H1 (cell line): ENCODE results near the gene KLK12.

Experiments used
- ASH2L ChIP-seq: fragments of 200-600, 300-600 bp; sonication (generic); IDR thresholded peaks from one replicate; pipeline ENCODE4 v1.7.1; 2017; ENCODE audit warnings: low read length
- CHD1 ChIP-seq: IDR thresholded peaks from 2 replicates; pipeline ENCODE4 v1.6.1; 2012; ENCODE audit warnings: low read depth, low read length, improper control_type of control experiment
- EZH2 ChIP-seq: fragments of 200-600 bp; sonication (generic); IDR thresholded peaks from 2 replicates; pipeline ENCODE4 v1.7.1; 2012; ENCODE audit warnings: low read depth, mild to moderate bottlenecking, moderate library complexity, low read length, inconsistent platforms; ENCODE audit not compliant: severe bottlenecking
- FOSL1 ChIP-seq: IDR thresholded peaks from 2 replicates; pipeline ENCODE4 v1.6.1; 2011; ENCODE audit warnings: mild to moderate bottlenecking, low read depth, low read length, moderate library complexity; ENCODE audit not compliant: insufficient read depth
- GTF2F1 ChIP-seq: IDR thresholded peaks from 2 replicates; pipeline ENCODE4 v1.6.1; 2012; ENCODE audit warnings: low read depth, low read length, improper control_type of control experiment, borderline replicate concordance
- POLR2A ChIP-seq, 2 experiments: IDR thresholded peaks; 1 replicate in 1 of 2; 2 replicates in 1 of 2; pipeline ENCODE4 v1.6.1; 2011; ENCODE audit warnings: low read depth in 2 of 2, low read length in 2 of 2, mild to moderate bottlenecking in 2 of 2; ENCODE audit errors: control extremely low read depth in 1 of 2
- POLR2AphosphoS5 ChIP-seq: IDR thresholded peaks from 2 replicates; pipeline ENCODE4 v1.6.1; 2011; ENCODE audit warnings: low read depth, low read length
- RAD21 ChIP-seq, 2 experiments: IDR thresholded peaks in 1 of 2; conservative IDR thresholded peaks in 1 of 2; 2 replicates each; pipeline ENCODE4 v1.6.1; 2011; ENCODE audit warnings: low read depth in 2 of 2, low read length in 2 of 2, improper control_type of control experiment in 1 of 2, inconsistent platforms in 1 of 2, mild to moderate bottlenecking in 1 of 2, moderate library complexity in 1 of 2
- RNF2 ChIP-seq: fragments of 200-900, 300-1000 bp; sonication (generic); IDR thresholded peaks from 2 replicates; pipeline ENCODE4 v1.7.1; 2016; ENCODE audit warnings: borderline replicate concordance, low read depth, mild to moderate bottlenecking, antibody characterized with exemption, low read length; ENCODE audit not compliant: poor library complexity, severe bottlenecking; ENCODE audit errors: missing control alignments
- SIN3A ChIP-seq, 2 experiments: IDR thresholded peaks in 1 of 2; conservative IDR thresholded peaks in 1 of 2; 2 replicates each; pipeline ENCODE4 v1.6.1; 2011 to 2012; ENCODE audit warnings: low read length in 2 of 2, improper control_type of control experiment in 1 of 2, low read depth in 1 of 2, mild to moderate bottlenecking in 1 of 2
- ZNF274 ChIP-seq: IDR thresholded peaks from 2 replicates; pipeline ENCODE4 v1.7.0; 2012; ENCODE audit warnings: low read length, borderline replicate concordance; ENCODE audit errors: extremely low read depth
- TF ChIP-seq, protein P1 (sequence below), 3 experiments: IDR thresholded peaks; 1 replicate in 2 of 3; 2 replicates in 1 of 3; pipeline versions ENCODE4 v1.5.1 to v1.6.1; 2011; ENCODE audit warnings: low read length in 3 of 3, mild to moderate bottlenecking in 3 of 3, inconsistent platforms in 2 of 3, low read depth in 1 of 3, moderate library complexity in 1 of 3; ENCODE audit not compliant: insufficient read depth in 1 of 3; ENCODE audit errors: control extremely low read depth in 1 of 3
- TF ChIP-seq, protein P2 (sequence below): IDR thresholded peaks from 2 replicates; pipeline ENCODE4 v1.6.1; 2011; ENCODE audit warnings: low read length, improper control_type of control experiment
- TF ChIP-seq, protein P3 (sequence below): IDR thresholded peaks from 2 replicates; pipeline ENCODE4 v1.6.1; 2012; ENCODE audit warnings: inconsistent platforms

DNA sequence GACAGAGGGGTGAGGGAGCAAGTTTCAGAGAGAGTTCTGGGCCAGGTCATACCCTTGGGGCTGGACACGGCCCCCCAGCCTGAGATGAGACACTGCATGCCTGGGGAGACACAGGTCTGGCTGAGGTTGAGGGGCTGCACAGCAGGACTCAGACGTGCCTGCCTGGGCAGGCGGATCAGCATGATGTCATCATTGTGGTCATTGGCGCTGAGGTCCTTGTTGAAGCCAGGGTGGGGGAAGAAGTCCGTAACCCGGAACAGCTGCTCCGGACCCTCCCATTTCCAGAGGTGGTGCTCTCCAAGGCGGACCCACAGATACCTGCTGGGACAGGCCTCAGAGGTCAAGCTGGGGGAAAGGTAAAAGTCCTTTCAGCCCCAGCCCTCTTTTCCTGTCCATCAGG is 28.4 kb downstream of the KLK12 start:
- TF ChIP-seq, protein P1, sequence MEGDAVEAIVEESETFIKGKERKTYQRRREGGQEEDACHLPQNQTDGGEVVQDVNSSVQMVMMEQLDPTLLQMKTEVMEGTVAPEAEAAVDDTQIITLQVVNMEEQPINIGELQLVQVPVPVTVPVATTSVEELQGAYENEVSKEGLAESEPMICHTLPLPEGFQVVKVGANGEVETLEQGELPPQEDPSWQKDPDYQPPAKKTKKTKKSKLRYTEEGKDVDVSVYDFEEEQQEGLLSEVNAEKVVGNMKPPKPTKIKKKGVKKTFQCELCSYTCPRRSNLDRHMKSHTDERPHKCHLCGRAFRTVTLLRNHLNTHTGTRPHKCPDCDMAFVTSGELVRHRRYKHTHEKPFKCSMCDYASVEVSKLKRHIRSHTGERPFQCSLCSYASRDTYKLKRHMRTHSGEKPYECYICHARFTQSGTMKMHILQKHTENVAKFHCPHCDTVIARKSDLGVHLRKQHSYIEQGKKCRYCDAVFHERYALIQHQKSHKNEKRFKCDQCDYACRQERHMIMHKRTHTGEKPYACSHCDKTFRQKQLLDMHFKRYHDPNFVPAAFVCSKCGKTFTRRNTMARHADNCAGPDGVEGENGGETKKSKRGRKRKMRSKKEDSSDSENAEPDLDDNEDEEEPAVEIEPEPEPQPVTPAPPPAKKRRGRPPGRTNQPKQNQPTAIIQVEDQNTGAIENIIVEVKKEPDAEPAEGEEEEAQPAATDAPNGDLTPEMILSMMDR (IDR thresholded peaks at IDR 0.05; ENCODE audit: control extremely low read depth in 1 of 3, insufficient read depth in 1 of 3, low read depth in 1 of 3, low read length in 3 of 3) = no peak
- TF ChIP-seq GTF2F1 (no peak), EZH2 (no peak), SIN3A (conservative IDR thresholded peaks at IDR 0.05 in 1 of 2, IDR thresholded peaks at IDR 0.05 in 1 of 2; ENCODE audit: low read depth in 1 of 2, low read length in 2 of 2) (no peak), POLR2AphosphoS5 (no peak), FOSL1 (no peak), ZNF274 (no peak), ASH2L (no peak), POLR2A (IDR thresholded peaks at IDR 0.05; ENCODE audit: control extremely low read depth in 1 of 2, low read depth in 2 of 2, low read length in 2 of 2) (no peak), RAD21 (IDR thresholded peaks at IDR 0.05 in 1 of 2, conservative IDR thresholded peaks at IDR 0.05 in 1 of 2; ENCODE audit: low read depth in 2 of 2, low read length in 2 of 2) (no peak), RNF2 (no peak), CHD1 (no peak)
- TF ChIP-seq, protein P2, sequence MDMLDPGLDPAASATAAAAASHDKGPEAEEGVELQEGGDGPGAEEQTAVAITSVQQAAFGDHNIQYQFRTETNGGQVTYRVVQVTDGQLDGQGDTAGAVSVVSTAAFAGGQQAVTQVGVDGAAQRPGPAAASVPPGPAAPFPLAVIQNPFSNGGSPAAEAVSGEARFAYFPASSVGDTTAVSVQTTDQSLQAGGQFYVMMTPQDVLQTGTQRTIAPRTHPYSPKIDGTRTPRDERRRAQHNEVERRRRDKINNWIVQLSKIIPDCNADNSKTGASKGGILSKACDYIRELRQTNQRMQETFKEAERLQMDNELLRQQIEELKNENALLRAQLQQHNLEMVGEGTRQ = no peak
- TF ChIP-seq, protein P3, sequence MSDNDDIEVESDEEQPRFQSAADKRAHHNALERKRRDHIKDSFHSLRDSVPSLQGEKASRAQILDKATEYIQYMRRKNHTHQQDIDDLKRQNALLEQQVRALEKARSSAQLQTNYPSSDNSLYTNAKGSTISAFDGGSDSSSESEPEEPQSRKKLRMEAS = no peak
